ENCODE measurements around the gene NKD1. TPM values are rescaled to one million over a fixed set of nuclear protein-coding genes. Genes with fewer than 3 reads are reported as not detected.

The NKD1 gene
- total RNA-seq, 2 experiments from 2014 or later: 0.04 to 0.06 TPM

DNA sequence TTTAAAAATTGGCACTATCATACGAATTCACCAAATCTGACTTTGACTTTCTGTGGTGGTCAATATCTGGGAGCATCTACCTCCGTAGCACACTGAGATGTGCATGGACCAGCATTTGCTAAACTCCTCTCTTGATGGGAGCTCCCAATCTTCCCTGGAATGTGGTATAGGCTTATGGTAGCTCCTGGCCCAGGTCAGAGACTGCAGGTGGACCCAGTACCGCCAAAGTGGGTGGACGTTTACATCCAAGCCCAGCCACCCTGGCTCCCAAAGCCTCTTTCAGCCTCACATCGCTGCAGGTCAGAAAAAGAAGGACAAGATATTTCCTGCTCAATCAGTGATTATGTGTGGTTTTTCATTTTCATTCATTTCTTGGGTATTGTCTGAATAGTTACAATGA, 43.1 kb upstream of the NKD1 start:
- CTCF ChIA-PET (ENCODE audit: unreplicated experiment): no interaction called here

DNA sequence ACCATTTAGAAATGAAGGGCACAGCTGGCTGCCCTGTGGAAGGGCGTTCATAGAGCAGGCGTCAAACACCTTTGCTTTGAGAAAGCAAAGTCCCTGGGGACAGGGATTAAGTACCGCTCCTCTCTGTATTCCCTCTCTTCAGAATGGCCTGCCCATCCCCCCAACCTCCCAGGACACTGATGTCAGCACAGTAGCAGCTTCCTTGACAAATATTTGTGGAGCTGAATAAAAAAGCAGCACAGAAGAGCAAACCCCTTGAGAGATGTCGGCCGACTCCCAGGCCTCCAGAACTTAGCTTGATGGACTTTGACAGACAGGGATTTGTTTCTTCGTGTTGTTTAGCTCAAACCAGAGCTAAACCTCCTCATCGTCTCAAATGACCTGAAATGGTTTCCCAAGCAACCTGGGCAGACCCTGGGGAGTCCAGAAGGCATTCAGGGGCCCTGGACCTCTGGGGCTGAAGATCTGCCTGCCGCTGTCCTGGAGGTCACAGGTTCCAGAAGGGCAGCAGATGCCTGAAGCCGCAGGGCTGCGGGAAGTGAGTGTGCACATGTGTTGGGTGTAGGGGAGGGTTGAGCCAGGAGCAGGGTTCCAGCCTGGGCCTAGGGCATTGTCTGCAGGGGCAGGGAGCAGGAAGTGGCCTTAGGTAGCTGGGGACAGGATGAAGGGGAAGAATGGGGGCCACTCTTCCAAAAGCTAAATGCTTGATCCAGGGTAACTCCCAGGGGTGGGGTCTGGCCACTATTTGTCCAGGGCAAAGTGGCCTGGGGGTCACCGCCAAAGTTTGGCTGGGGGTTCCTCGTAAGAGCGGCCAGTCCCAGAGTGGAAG, 42.3 kb upstream of the NKD1 start:
- H3K4me1 ChIP-seq (ENCODE audit: insufficient read depth, low read length, poor library complexity, severe bottlenecking): no peaks in the 10 kb centered on the region
- no peaks in the 10 kb centered on the region for H4K20me1 ChIP-seq (ENCODE audit: insufficient read depth, low read length)
- no peaks in the 10 kb centered on the region for H3K36me3 ChIP-seq (ENCODE audit: insufficient read depth, low read length)
- BruUV-seq (replicated peaks): no TSS peak
- DNase-seq (ENCODE audit: low spot score): no peak
- H3K4me2 ChIP-seq (ENCODE audit: low read length): no peak overlapping the region
- no peak for TF ChIP-seq EZH2phosphoT487 (IDR thresholded peaks at IDR 0.05; ENCODE audit: borderline replicate concordance, low read depth, low read length)
- TF ChIP-seq, protein P1, sequence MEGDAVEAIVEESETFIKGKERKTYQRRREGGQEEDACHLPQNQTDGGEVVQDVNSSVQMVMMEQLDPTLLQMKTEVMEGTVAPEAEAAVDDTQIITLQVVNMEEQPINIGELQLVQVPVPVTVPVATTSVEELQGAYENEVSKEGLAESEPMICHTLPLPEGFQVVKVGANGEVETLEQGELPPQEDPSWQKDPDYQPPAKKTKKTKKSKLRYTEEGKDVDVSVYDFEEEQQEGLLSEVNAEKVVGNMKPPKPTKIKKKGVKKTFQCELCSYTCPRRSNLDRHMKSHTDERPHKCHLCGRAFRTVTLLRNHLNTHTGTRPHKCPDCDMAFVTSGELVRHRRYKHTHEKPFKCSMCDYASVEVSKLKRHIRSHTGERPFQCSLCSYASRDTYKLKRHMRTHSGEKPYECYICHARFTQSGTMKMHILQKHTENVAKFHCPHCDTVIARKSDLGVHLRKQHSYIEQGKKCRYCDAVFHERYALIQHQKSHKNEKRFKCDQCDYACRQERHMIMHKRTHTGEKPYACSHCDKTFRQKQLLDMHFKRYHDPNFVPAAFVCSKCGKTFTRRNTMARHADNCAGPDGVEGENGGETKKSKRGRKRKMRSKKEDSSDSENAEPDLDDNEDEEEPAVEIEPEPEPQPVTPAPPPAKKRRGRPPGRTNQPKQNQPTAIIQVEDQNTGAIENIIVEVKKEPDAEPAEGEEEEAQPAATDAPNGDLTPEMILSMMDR (conservative IDR thresholded peaks at IDR 0.05; ENCODE audit: low read length): no peak
- H3K9me2 ChIP-seq (ENCODE audit: insufficient read depth, low read length): no peaks in the 10 kb centered on the region
- ChIA-PET CTCF (ENCODE audit: unreplicated experiment) (no interaction called here), POLR2A (no interaction called here)
- H2AFZ ChIP-seq (ENCODE audit: low read length): no peak overlapping the region
- no peak overlapping the region for H3K4me3 ChIP-seq (ENCODE audit: low read depth, low read length, poor library complexity, severe bottlenecking)
- H3K9me3 ChIP-seq (ENCODE audit: low read length): no peaks in the 10 kb centered on the region
- no peaks in the 10 kb centered on the region for H3K79me2 ChIP-seq (ENCODE audit: insufficient read depth, low read depth, low read length)
- intact Hi-C loops (cut with micrococcal nuclease; ENCODE audit: unreplicated experiment): loop anchor here (10.0 kb wide), 1 partner anchor 131 kb away; no protein-coding TSS in a partner anchor
- no peak overlapping the region for H3K27ac ChIP-seq (ENCODE audit: low read depth, low read length, poor library complexity, severe bottlenecking)

More for the DNA sequence above, 43.1 kb upstream of the NKD1 start:
- no peak overlapping the region for H3K27ac ChIP-seq (ENCODE audit: low read depth, low read length, poor library complexity, severe bottlenecking)
- POLR2A ChIA-PET: no interaction called here
- H4K20me1 ChIP-seq (ENCODE audit: insufficient read depth, low read length): no peaks in the 10 kb centered on the region
- no peak overlapping the region for H3K4me2 ChIP-seq (ENCODE audit: low read length)
- TF ChIP-seq EZH2phosphoT487 (IDR thresholded peaks at IDR 0.05; ENCODE audit: borderline replicate concordance, low read depth, low read length): no peak
- TF ChIP-seq, protein P1 (conservative IDR thresholded peaks at IDR 0.05; ENCODE audit: low read length): no peak
- no peaks in the 10 kb centered on the region for H3K9me2 ChIP-seq (ENCODE audit: insufficient read depth, low read length)
- BruUV-seq (replicated peaks): no TSS peak
- H3K4me3 ChIP-seq (ENCODE audit: low read depth, low read length, poor library complexity, severe bottlenecking): no peak overlapping the region
- intact Hi-C loops (cut with micrococcal nuclease; ENCODE audit: unreplicated experiment): loop anchor here (10.0 kb wide), 1 partner anchor 130 kb away; no protein-coding TSS in a partner anchor
- no peaks in the 10 kb centered on the region for H3K9me3 ChIP-seq (ENCODE audit: low read length)
- H3K79me2 ChIP-seq (ENCODE audit: insufficient read depth, low read depth, low read length): no peaks in the 10 kb centered on the region
- no peak for DNase-seq (ENCODE audit: low spot score)
- no peaks in the 10 kb centered on the region for H3K36me3 ChIP-seq (ENCODE audit: insufficient read depth, low read length)
- no peaks in the 10 kb centered on the region for H3K4me1 ChIP-seq (ENCODE audit: insufficient read depth, low read length, poor library complexity, severe bottlenecking)
- no peak overlapping the region for H2AFZ ChIP-seq (ENCODE audit: low read length)

DNA sequence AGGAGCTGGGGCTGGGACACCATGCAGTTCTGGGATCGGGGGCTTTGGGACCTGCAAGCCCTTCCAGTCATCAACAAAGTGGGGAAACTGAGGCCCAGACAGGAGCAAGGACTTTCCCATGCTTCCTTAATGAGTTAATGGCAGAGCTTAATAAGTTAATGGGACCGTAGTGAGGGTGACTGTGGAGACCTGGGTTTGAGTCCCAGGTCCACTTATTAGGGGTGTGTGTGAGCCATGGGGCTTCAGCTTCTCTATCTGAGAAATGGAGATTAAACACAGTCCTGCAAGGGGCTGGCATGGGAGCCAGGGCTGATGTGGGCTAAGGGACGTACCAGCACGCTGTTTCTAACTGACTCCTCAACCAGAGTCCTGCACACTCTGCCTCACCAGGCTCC, 41.7 kb upstream of the NKD1 start:
- no peak for DNase-seq (ENCODE audit: low spot score)
- H3K4me2 ChIP-seq (ENCODE audit: low read length): no peak overlapping the region
- H3K9me2 ChIP-seq (ENCODE audit: insufficient read depth, low read length): no peaks in the 10 kb centered on the region
- H4K20me1 ChIP-seq (ENCODE audit: insufficient read depth, low read length): no peaks in the 10 kb centered on the region
- intact Hi-C loops (cut with micrococcal nuclease; ENCODE audit: unreplicated experiment): loop anchor here (10.0 kb wide), 1 partner anchor 132 kb away; no protein-coding TSS in a partner anchor
- BruUV-seq (replicated peaks): no TSS peak
- H3K9me3 ChIP-seq (ENCODE audit: low read length): no peaks in the 10 kb centered on the region
- H3K79me2 ChIP-seq (ENCODE audit: insufficient read depth, low read depth, low read length): no peaks in the 10 kb centered on the region
- H2AFZ ChIP-seq (ENCODE audit: low read length): no peak overlapping the region
- no peaks in the 10 kb centered on the region for H3K4me1 ChIP-seq (ENCODE audit: insufficient read depth, low read length, poor library complexity, severe bottlenecking)
- no peak overlapping the region for H3K4me3 ChIP-seq (ENCODE audit: low read depth, low read length, poor library complexity, severe bottlenecking)
- H3K36me3 ChIP-seq (ENCODE audit: insufficient read depth, low read length): no peaks in the 10 kb centered on the region
- CTCF ChIA-PET (ENCODE audit: unreplicated experiment): no interaction called here
- H3K27ac ChIP-seq (ENCODE audit: low read depth, low read length, poor library complexity, severe bottlenecking): no peak overlapping the region
- POLR2A ChIA-PET: no interaction called here
- TF ChIP-seq EZH2phosphoT487 (IDR thresholded peaks at IDR 0.05; ENCODE audit: borderline replicate concordance, low read depth, low read length): no peak
- TF ChIP-seq, protein P1 (conservative IDR thresholded peaks at IDR 0.05; ENCODE audit: low read length): no peak
